Retinal pigment epithelial cell (primary cell): ENCODE results near the gene AK4.

ENCODE experiments used
- DNase-seq: peaks from one replicate; pipeline ENCODE4 v3.0.0-alpha.2; 2010; ENCODE audit warnings: low read depth
- H3K4me3 ChIP-seq: 2 replicates; pipeline ENCODE4 v1.5.1; 2011; ENCODE audit warnings: mild to moderate bottlenecking, low read length, control low read depth, moderate library complexity
- CTCF ChIP-seq: conservative IDR thresholded peaks from 2 replicates; pipeline ENCODE4 v1.5.1; 2011; ENCODE audit warnings: low read depth, low read length, control low read depth, inconsistent platforms

AK4 gene

GRCh38 chr1:65146908-65147423 is 1.0 kb upstream of the AK4 start:
- H3K4me3 ChIP-seq = peak overlapping the region; percentile 65
- no peak for DNase-seq

GRCh38 chr1:65147424-65148177 is 402 bp upstream of the AK4 start:
- DNase-seq = no peak
- H3K4me3 ChIP-seq = peak overlapping the region; percentile 65
- TF ChIP-seq CTCF = no peak

More at GRCh38 chr1:65146908-65147423, 1.0 kb upstream of the AK4 start:
- no peak for TF ChIP-seq CTCF

GRCh38 chr1:65148548-65149350 is 746 bp downstream of the AK4 start:
- TF ChIP-seq CTCF = no peak
- H3K4me3 ChIP-seq = peak overlapping the region; percentile 65
- no peak for DNase-seq

GRCh38 chr1:65149351-65150107 is 1.5 kb downstream of the AK4 start:
- H3K4me3 ChIP-seq = peak overlapping the region; percentile 65
- no peak for TF ChIP-seq CTCF
- no peak for DNase-seq

- TF ChIP-seq CTCF = no peak
- no peak overlapping the region for H3K4me3 ChIP-seq
- no peak for DNase-seq
Observed at GRCh38 chr1:65150108-65150463, 2.1 kb downstream of the AK4 start.

GRCh38 chr1:65150583-65151263 is 2.7 kb downstream of the AK4 start:
- DNase-seq = no peak
- no peak for TF ChIP-seq CTCF
- H3K4me3 ChIP-seq = no peak overlapping the region
